GM18861 (cell line): ENCODE results near the gene SLC24A3.

Experiments
- ATAC-seq: cut with Tn5 transposase; IDR thresholded peaks from one replicate; pipeline ENCODE4 v1.9.1; 2021; ENCODE audit not compliant: unreplicated experiment

SLC24A3 gene

GRCh38 chr20:19756761-19757486, 544.5 kb downstream of the SLC24A3 start:
- ATAC-seq: no peak

GRCh38 chr20:19757487-19758132, 545.2 kb downstream of the SLC24A3 start:
- no peak for ATAC-seq

DNA sequence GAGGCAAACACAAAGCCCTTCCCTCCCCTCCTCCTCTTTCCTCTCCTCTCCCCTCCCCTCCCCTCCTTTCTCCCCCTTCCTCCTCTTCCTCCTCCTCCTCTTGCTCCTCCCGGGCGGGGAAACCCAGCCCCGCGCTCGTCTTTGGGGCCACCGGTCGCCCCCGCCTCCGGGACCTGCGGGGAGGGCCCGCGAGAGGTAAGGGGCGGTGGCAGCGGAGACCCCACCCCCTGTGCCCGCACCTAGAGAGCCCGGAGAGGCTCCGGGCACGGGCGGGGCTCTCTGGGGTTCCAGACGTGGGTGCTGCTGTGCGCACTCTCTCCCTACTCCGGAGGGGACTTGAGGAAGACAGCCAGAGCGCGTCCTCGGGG, 545.7 kb downstream of the SLC24A3 start, which contains the start of gene RIN2:
RIN2 (plus strand) TSS at position 126 of the 368 bp plus-strand sequence. CDS start 131,344 bp downstream, outside the sequence.
- no peak for ATAC-seq

- ATAC-seq: no peak
Measured at GRCh38 chr20:19758501-19759331, 546.3 kb downstream of the SLC24A3 start.

DNA sequence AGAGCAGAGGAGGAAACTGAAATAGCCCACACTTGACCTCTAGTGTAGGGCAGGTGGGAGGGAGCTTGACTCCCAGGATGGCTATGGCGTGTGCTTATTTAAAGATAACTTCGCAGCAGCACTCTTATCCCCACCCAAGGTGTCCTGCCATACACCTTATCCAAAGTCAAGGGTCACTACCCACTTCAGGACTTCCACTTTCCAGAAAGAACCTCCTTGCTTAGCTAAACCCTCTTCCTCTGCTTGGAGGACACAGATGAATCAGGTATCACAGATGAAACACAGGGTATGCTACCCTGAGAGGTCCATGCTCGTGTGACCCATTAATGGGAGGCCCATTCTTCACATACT, 547.9 kb downstream of the SLC24A3 start:
- no peak for ATAC-seq

DNA sequence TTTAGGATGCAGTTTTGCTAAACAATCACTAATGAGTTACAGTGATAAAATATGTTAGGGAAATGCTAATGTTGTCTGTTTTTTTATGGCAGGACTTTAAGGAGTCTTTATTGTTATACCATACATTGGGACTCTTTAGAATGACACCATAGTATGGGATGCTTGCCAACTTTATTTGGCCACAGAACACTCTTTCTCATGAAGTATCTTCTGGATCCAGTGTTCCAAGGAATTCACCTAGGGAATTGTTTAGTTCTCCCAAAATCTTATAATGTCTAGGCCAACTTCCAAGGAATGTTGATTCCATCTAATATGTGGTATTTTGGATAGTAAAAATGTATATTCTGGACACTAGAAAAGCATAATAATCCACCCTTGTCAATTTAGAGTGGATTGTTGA, 548.9 kb downstream of the SLC24A3 start:
- ATAC-seq: no peak

- ATAC-seq: no peak
Measured at GRCh38 chr20:19761841-19762240, 549.4 kb downstream of the SLC24A3 start.

GRCh38 chr20:19764207-19764606, 551.8 kb downstream of the SLC24A3 start:
- ATAC-seq: no peak

- ATAC-seq: no peak
Measured at GRCh38 chr20:19765266-19765665, 552.8 kb downstream of the SLC24A3 start.

GRCh38 chr20:19765913-19766312, 553.5 kb downstream of the SLC24A3 start:
- no peak for ATAC-seq

DNA sequence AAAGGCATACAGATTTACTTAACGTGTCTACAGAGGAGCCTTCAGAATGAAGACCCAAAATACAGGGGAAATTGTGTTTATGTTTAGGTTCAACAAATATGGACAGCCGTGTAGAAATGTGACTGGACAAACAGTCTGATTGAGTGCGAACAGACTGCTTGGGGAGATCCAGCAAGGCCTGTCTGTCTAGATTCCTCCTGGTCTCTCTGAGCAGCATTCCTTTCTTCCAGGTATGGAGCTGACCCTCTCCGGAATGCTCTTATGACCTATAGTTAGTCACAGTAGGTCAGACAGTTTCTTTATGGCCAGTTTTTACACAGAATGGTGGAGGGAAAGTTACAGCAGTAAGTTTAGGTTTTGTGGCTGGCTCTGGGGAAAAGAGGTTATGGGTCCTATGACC, 554.6 kb downstream of the SLC24A3 start:
- no peak for ATAC-seq

GRCh38 chr20:19768325-19768842, 555.9 kb downstream of the SLC24A3 start:
- no peak for ATAC-seq

DNA sequence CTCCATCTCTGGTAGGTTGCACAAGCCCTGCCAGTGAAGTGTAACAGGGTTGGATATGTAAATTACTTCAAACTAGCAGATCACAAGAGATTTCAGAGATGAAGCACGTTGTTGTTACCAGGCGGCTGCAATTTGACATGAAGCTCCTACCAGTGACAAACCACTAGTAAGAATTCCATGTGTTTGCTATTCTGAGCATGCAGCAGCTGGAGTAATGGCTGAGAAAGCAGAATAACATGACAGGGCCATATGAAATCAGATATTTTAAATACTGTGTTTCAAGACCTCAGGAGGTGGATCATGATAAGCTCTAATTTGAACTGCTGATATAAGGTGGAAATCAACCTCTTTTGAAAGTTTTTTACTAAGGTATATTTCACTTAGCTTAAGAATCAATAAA, 557.1 kb downstream of the SLC24A3 start:
- ATAC-seq: no peak

GRCh38 chr20:19770375-19770774, 557.9 kb downstream of the SLC24A3 start:
- ATAC-seq: no peak

GRCh38 chr20:19771031-19771430, 558.6 kb downstream of the SLC24A3 start:
- no peak for ATAC-seq
